CD4-positive, alpha-beta T cell (primary cell): ENCODE results near the gene GDA. TPM values are rescaled to one million over a fixed set of nuclear protein-coding genes. Genes with fewer than 3 reads are reported as not detected.
A peak's percentile ranks its signal among the peaks of the same experiment; 100 is the strongest.

ENCODE experiments used
- ATAC-seq: fragments of 200-7000 bp; cut with Tn5 transposase; one replicate; pipeline ENCODE4 v1.10.0; 2022; ENCODE audit warnings: mild to moderate bottlenecking; ENCODE audit not compliant: poor library complexity
- CTCF ChIA-PET: fragments of 350-600 bp; sonication (Branson Sonifier 250); formaldehyde crosslinking; loops from one replicate; lab custom pipeline; 2021; ENCODE audit warnings: antibody characterized with exemption, inconsistent platforms; lab: Charles Lee
- POLR2A ChIA-PET: fragments of 350-600 bp; sonication (Branson Sonifier 250); formaldehyde crosslinking; loops from one replicate; lab custom pipeline; 2021; ENCODE audit warnings: antibody characterized with exemption, inconsistent platforms; lab: Charles Lee
- DNase-seq, 14 experiments: peaks; one replicate each; pipeline ENCODE4 v3.0.0-alpha.2; 2013 to 2020; ENCODE audit warnings: mixed read lengths in 2 of 14
- H3K27ac ChIP-seq, 2 donors: one replicate each; pipeline versions ENCODE4 v1.5.1 to v1.7.0; 2013; ENCODE audit warnings: low read length in 2 of 2, low read depth in 1 of 2, mild to moderate bottlenecking in 1 of 2
- H3K27me3 ChIP-seq, 2 experiments: 1 replicate in 1 of 2; 2 replicates in 1 of 2; pipeline versions ENCODE4 v1.6.1 to v1.7.0; 2013; ENCODE audit warnings: low read length in 2 of 2, control low read depth in 1 of 2, mild to moderate bottlenecking in 1 of 2, moderate library complexity in 1 of 2; ENCODE audit not compliant: insufficient read depth in 2 of 2, control insufficient read depth in 1 of 2
- H3K36me3 ChIP-seq: one replicate; pipeline ENCODE4 v1.6.1; 2013; ENCODE audit warnings: low read length, control low read depth; ENCODE audit not compliant: insufficient read depth
- H3K4me1 ChIP-seq: one replicate; pipeline ENCODE4 v1.6.1; 2013; ENCODE audit warnings: low read length, control low read depth; ENCODE audit not compliant: insufficient read depth
- H3K4me3 ChIP-seq: one replicate; pipeline ENCODE4 v1.5.1; 2013; ENCODE audit warnings: mild to moderate bottlenecking, low read length, moderate library complexity
- H3K9me3 ChIP-seq, 2 experiments: 1 replicate in 1 of 2; 2 replicates in 1 of 2; pipeline versions ENCODE4 v1.6.1 to v1.7.0; 2013; ENCODE audit warnings: low read length in 2 of 2, mild to moderate bottlenecking in 2 of 2, control low read depth in 1 of 2, moderate library complexity in 1 of 2; ENCODE audit not compliant: control insufficient read depth in 1 of 2, insufficient read depth in 1 of 2
- H3K27ac Mint-ChIP-seq: one replicate; pipeline ENCODE4 v1.8.0; 2020; ENCODE audit warnings: mixed read lengths
- H3K27me3 Mint-ChIP-seq: one replicate; pipeline ENCODE4 v1.8.0; 2021; ENCODE audit warnings: mixed read lengths
- H3K36me3 Mint-ChIP-seq: one replicate; pipeline ENCODE4 v1.8.0; 2021; ENCODE audit warnings: low read depth, mixed read lengths
- H3K4me1 Mint-ChIP-seq: one replicate; pipeline ENCODE4 v1.8.0; 2021; ENCODE audit warnings: low read depth, mixed read lengths
- H3K4me3 Mint-ChIP-seq: one replicate; pipeline ENCODE4 v1.8.0; 2020; ENCODE audit warnings: mild to moderate bottlenecking, mixed read lengths
- H3K9me3 Mint-ChIP-seq: one replicate; pipeline ENCODE4 v1.8.0; 2020; ENCODE audit warnings: mixed read lengths
- CTCF ChIP-seq: fragments of 200-600 bp; IDR thresholded peaks from one replicate; pipeline ENCODE4 v1.8.0; 2022; ENCODE audit warnings: antibody characterized with exemption, mild to moderate bottlenecking
- intact Hi-C, 2 experiments: fragments of 100-400 bp; cut with DNase I in 1 of 2; cut with micrococcal nuclease in 1 of 2; formaldehyde crosslinking; loops; one replicate each; pipeline versions ENCODE4 v1.15.1 to v1.9.0; 2023 to 2025; cut with DNase I, micrococcal nuclease
- total RNA-seq, 174 experiments: library from RNA in 2 of 174; stranded (reverse) in 2 of 174; gene quantifications; one replicate each; pipeline ENCODE4 v1.2.3 and lab custom pipeline; 2021 to 2026

GDA gene
- total RNA-seq, 2 experiments from 2014 or later: not detected

- Mint-ChIP-seq H3K27me3 (no peaks in the 10 kb centered on the region), H3K9me3 (no peaks in the 10 kb centered on the region), H3K4me1 (no peaks in the 10 kb centered on the region), H3K36me3 (no peaks in the 10 kb centered on the region), H3K4me3 (no peak overlapping the region), H3K27ac (no peak overlapping the region)
- no peak overlapping the region for H3K27ac ChIP-seq
- no peaks in the 10 kb centered on the region for H3K36me3 ChIP-seq
- intact Hi-C loops: loop anchor here in 1 of 2 experiments (10.0 kb wide), 1 partner anchor 546 kb away; no protein-coding TSS in a partner anchor
- CTCF ChIA-PET: interaction anchor here (2.9 kb wide), 1 partner anchor 543 kb away, joined by 7 read pairs; no protein-coding TSS in a partner anchor
- H3K27me3 ChIP-seq: no peaks in the 10 kb centered on the region
- ATAC-seq (no peak), DNase-seq (no peak)
- no peak for TF ChIP-seq CTCF
- H3K4me1 ChIP-seq: no peaks in the 10 kb centered on the region
- POLR2A ChIA-PET: no interaction called here
- no peak overlapping the region for H3K4me3 ChIP-seq
- H3K9me3 ChIP-seq: no peaks in the 10 kb centered on the region
These were observed 129.7 kb downstream of the GDA start for GRCh38 chr9:72278959-72279358.

- Mint-ChIP-seq H3K9me3 (no peaks in the 10 kb centered on the region), H3K4me3 (no peak overlapping the region), H3K36me3 (no peaks in the 10 kb centered on the region), H3K27me3 (no peaks in the 10 kb centered on the region), H3K27ac (no peak overlapping the region), H3K4me1 (no peaks in the 10 kb centered on the region)
- ChIA-PET POLR2A (no interaction called here), CTCF (interaction anchor here (0.6 to 2.9 kb wide), 23 partner anchors 9 to 741 kb away, joined by 3 to 16 read pairs (median 4); no protein-coding TSS in a partner anchor)
- Histone ChIP-seq H3K27ac (no peak overlapping the region), H3K27me3 (no peaks in the 10 kb centered on the region), H3K36me3 (no peaks in the 10 kb centered on the region), H3K4me1 (no peaks in the 10 kb centered on the region), H3K9me3 (no peaks in the 10 kb centered on the region), H3K4me3 (no peak overlapping the region)
- ATAC-seq (peak; percentile 91), DNase-seq (peak; percentile 50 to 86 (median 62))
- intact Hi-C loops: loop anchor here (1.0 to 5.0 kb wide), 6 partner anchors 311 to 901 kb away; no protein-coding TSS in a partner anchor
- TF ChIP-seq CTCF: peak; percentile 96
These were observed 131.8 kb downstream of the GDA start for GRCh38 chr9:72280913-72281500.

GRCh38 chr9:72289401-72289800 lies 140.2 kb downstream of the GDA start:
- Histone ChIP-seq H3K27ac (no peak overlapping the region), H3K9me3 (no peaks in the 10 kb centered on the region), H3K27me3 (no peaks in the 10 kb centered on the region), H3K4me1 (no peaks in the 10 kb centered on the region), H3K4me3 (no peak overlapping the region), H3K36me3 (no peaks in the 10 kb centered on the region)
- H3K36me3 Mint-ChIP-seq: no peaks in the 10 kb centered on the region
- no peaks in the 10 kb centered on the region for H3K9me3 Mint-ChIP-seq
- CTCF ChIA-PET: no interaction called here
- POLR2A ChIA-PET: no interaction called here
- DNase-seq: no peak
- TF ChIP-seq CTCF: no peak
- no peak overlapping the region for H3K27ac Mint-ChIP-seq
- H3K27me3 Mint-ChIP-seq: peaks cover 10% of the 10 kb centered on the region
- no peak for ATAC-seq
- H3K4me3 Mint-ChIP-seq: no peak overlapping the region
- intact Hi-C loops: no loop called here
- no peaks in the 10 kb centered on the region for H3K4me1 Mint-ChIP-seq
